DMS153 treated with DMSO at 0.1 percent for 48 hours (cell line): Measurements from ENCODE around the gene TBX3.

Experiments used
- DNase-seq: peaks from one replicate; lab custom pipeline; 2025; ENCODE audit not compliant: unreplicated experiment; lab: John Stamatoyannopoulos, UW

Gene TBX3

DNA sequence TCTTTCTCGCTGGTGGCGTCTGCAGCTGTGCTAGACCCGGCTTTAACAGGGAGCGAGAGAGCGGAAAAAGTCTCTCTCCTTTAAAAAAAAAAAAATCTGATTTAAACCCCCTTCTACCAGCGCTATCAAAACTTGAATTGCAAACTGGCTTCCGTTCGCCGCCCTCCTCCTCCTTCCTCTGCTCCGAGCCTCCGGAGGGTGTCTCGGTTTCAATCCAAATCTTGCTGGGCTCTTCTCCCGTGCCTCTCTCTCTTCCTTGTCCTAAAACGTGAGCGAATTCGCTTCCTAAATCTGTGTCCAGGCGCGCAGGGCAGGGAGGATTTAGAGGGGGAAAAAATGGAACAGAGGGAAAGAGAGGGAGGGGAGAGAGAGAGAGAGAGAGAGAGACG, 272 bp downstream of the TBX3 start:
- DNase-seq: peak; percentile 76

DNA sequence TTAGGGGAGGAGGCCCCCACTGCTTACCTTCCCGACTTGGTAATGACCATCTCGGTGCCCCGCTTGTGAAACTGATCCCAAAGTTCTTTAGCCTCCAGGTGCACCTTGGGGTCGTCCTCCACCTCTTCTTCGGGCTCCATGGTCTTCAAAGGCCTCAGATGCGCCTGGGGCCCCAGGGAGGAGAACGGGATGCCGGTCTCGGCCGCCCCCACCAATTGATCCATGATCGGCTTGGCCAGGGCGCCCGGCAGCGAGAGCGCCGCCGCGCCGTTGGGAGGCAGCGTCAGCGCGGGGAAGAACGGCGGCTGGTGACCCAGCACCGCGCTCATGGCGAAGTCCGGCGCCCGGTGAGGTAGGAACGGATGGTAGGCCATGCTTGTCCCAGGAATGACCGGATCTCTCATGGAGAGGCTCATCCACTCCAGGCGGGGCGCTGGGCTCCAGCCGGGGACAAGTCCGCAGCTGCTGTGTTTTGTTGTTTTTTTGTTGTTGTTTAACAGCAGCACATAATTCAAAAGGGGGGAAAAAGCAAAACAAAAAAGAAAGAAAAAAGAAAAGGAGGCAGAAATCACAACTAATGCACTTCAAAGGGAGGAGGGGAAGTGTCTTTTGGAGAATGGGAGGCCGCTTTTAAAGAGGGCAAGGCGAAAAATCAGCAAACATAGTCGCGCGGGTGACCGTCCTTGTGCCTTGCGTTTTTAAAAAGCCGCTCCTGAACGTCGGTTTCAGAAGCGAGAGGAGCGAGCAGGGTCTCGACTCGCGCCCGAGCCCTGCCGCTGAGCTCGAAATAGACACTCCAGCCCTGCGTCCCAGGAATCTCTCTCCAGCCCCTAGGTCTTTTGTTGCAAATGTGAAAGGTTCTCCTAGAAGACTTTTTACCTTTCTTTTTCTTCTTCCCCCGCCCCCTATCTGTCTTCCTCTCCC, 928 bp downstream of the TBX3 start:
- DNase-seq: no peak

DNA sequence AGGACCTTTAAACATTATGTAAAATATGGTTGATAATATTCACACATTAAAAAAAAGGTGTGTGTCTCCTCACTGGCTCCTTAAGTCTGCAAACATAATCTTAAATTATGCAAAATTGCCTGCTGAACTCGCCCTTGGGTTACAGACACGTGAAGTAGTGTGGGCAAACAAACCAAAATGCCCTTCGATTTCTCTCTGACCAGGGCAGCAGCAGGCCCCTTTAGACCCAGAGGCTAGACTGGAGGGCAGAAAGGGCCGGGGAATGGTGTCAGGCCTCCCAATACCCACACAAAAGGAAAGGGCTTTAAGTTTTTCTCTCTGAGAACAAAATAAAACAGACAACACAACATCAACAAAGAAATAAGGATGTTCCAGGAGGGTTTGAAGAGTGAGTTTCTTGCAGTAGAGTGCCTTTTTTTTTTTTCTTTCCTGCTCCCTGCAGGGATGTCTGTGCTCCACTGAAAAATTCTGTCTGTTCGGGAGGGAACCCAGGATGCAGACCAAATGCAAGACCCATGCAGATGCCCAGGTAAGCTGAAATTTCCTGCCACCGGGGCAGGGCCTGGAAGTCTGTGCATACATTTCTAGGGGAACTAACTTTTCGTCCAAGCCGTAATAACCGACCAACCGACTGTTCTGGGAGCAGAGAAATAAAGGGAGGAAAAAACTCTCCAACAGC, 1.7 kb downstream of the TBX3 start:
- no peak for DNase-seq

DNA sequence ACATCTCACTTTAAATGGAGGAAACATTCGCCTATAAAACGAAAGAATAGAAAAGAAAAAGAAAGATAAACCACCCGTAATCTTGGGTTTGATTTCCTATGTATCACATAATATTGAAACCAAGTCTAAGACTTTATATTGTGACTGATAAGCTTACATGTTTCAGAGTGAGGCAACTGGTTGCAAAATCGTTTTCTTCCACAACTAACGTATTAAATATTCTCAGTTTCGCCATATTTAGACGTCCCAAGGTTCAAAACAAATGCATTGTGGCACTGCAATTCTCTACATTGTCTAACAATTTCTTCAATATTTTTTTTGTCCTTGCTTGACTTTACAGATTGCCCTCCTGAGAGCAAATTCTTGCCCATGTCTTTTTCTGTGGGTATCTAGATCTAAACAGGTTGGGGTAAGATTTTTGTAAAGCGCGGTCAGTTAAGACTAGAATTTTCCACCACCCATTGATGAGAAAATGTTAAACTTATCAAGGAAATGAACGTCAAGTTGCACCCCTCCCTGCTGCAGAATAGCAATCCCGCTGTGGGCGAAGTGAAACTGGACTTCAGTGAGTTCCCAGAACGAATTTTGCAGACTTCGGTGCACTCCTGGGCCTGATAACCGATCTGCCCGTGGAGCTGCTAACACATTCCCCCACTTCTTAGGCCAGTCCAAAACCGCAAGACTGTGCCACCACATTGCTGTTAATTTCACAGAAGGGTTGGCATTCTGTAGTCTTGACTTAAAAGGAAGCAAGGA, 2.7 kb downstream of the TBX3 start:
- DNase-seq: no peak

DNA sequence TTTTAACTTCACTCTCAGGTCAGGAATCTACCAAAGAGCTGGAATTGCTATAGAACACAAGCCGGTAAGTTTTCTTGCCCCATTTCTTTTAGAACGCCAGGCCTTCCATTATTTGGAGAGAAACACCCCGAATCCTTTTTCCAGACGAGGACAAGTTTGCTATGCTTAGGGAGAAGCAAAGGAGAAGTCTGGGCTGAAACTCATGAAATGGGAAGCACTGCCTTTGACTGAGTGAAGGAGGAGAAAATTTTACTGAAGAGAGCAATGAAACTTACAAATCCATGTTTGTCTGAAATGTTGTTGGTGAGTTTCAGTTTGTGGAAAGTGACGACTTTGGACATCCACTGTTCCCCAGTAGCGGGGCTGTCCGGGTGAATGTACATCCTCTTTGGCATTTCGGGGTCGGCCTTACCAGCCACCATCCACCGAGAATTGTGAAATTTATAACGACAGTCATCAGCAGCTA, 3.3 kb downstream of the TBX3 start:
- no peak for DNase-seq

DNA sequence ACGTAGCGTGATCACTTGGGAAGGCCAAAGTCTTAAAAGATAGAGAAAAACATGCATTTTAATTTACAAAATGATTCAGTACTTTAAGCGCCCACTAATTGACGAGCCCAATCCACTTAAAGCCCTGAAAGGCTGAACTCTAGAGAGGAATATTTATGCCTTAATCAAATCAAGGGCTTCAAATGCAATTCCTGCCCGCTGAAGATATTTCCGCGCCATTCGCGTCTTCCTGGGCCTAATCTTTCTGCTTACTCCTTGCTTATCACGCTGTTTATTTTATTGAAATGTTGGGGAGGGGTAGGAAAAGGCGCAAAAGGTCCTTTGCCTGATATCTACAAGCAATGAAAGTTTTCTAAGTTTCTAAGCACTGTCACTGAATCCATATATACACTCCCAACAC, 4.0 kb downstream of the TBX3 start:
- DNase-seq: no peak

DNA sequence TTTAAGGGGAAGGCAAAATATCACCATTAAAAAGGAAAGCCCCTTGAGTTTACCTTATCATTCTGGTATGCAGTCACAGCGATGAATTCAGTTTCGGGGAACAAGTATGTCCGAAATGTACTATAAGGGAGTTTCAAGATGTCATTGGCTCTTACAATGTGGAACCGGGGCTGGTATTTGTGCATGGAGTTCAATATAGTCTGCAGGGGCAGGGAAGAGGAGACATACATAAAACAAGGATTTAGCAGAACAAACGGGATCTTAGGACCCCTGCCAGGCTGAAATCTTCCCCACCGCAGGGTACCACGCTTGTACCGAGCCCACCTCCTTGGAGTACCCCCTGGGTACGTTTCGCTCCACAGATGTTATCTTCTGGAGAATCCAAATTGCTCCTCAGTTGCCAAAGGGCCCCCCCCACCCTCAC, 4.5 kb downstream of the TBX3 start:
- no peak for DNase-seq

DNA sequence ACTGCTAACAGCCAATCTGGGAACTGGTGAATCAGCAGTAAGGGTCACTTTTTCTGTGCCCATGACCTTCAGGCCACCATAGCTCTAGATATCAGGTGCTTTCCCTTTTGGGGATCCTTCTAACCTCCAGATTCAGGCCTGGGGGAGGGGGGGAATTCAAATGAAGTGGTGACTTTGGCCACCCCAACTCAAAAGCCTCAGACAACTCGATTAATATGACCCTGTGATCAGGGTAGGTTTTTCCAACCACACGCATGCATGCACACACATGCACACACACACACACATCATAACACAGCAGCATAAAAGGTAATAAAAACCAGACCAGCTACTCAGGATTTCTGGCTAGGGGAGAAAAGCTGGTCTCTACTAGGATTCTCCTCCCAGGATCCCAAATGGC, 5.3 kb downstream of the TBX3 start:
- no peak for DNase-seq

DNA sequence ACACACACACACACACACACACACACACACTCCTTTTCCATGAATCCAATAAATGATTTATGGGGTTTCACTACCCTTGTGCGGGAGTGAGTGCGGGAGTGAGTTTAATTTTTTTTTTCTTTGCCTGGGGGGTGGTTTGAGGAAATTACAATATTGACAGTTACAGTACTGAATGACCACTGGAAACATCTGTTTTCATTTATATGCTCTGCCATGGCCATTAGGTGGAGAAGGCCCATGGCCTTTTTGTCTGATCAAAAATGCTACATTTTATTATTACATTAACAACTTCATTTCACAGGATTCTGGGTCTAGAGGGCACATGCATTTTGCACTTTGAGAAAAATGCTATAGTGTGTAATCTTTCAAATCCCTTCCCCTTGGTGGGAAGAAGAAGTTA, 5.9 kb downstream of the TBX3 start:
- DNase-seq: no peak

DNA sequence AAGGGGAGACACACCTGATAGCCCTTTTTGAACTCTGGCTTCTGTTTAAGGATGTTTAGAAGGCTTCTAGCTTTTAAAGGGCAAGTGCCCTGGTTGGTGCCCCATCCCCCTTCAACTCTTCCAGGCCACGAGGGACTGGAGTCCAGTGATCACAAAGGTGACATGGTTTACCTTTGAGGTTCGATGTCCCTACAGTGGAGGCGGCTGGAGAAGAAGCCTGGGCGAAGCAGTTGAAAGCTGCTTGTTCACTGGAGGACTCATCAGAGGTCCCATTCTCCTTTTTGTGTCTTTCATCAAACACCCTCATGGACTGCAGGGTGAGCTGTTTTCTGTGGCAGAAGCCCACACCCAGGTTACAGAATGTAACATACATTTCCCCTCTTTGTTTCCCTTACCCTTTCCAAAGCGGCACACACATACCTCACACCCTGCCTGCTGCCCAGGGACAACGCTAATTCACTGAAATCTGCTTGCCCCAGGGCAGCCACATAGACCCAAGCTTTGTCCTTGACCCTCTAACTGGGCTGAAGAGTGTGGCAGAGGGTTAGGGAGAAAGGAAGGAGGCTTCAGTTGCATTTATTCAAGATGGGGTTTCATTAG, 7.7 kb downstream of the TBX3 start:
- DNase-seq: no peak

DNA sequence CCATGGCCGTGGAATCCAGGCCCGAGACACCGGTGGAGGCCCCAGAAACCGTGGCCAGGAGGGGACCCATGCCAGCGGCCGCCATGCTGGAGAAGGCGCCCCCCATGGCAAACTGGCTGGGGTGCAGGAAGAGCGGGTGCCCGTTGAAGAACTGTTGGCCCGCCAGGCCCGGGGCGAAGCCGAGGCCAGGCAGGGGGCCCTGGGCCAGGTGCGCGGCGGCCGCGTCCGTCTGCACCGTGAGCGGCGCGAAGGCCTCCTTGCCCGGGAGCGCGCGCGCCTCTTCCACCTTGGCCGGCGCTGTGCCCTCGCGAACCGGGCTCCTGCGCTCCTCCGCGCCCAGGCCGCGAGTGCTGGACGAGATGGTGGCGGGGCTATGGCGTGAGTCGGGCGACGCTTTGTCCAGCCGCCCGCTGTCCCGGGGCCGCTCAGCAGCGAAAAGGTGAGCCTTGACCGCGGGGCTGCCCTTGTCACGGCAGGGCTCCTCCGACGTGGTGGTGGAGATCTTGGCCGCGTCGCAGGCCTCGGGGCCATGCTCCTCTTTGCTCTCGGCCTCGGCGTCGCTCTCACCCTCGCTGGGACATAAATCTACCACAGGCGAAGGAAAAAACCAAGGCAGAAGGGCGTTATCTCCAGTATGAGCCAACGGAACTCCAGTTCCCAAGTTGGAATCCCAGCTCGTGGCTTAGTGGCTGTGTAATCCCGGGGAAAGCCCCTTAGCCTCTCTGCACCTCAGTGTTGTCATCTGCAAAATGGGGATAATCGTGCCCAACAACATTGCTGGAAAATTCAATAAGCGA, 9.5 kb downstream of the TBX3 start:
- no peak for DNase-seq

DNA sequence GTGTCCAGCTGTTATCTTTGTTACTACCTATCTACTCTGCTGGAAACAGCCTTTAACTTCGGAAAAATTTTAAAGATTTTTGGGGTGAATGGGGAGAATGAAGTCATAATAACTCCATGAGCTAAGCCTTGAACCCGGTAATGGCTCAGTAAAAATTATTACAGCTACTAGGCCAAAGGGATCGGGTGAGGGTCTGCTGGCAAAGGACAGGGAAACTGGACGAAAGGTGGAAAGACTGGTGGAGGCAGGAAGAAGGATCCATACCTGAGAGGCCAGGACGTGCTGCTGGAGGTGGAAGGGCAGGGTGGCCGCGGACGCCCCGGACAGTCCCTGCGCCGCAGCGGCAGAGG, 10.1 kb downstream of the TBX3 start:
- DNase-seq: no peak

DNA sequence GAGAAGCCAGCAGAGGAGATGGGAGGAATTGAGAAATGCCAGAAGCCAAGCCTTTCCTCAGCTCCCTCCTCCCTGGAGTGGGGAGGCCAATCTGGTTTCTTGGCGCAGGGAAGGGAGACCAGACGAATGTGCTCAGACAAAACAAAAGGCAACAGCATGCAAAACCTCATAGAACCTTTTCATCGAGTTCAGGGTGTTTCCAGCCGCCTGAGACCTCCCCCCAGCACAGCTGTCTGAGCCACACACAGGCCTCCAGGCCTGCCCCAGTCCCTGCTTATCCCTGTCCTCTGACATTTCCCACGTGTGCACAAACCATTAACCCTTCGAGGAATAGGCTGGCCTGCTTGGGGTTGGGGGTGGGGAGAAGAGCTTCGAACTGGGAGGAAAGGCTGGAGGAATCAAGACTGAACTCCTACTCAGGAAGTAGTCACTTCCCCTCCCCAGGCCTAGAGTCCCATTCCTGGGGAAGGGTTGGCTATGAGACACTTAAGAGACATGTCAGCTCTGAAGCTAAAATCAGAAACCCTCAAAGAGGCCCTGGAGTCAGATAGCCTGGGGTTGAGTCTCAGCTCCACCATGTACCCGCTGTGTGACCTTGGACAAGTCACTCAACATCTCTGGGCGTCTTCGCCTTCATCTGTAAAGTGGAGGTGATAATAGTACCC, 10.7 kb downstream of the TBX3 start:
- no peak for DNase-seq

DNA sequence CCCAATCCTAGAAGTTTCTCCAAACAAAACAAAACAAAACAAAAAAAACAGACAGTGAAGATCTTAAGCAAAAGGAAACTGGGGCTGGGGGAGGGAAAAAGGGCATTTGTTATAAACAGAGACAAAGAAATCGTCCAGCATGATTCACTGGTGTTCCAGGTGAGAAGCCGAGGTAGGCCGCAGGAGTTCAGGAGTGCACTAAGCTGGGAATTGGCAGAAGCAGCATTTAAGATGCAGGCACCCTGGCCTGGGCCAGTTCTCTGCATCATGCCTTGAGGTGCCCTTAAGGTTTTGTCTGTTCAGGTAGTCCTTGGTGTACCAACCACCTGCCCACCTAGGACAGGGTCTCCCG, 11.2 kb downstream of the TBX3 start:
- no peak for DNase-seq

DNA sequence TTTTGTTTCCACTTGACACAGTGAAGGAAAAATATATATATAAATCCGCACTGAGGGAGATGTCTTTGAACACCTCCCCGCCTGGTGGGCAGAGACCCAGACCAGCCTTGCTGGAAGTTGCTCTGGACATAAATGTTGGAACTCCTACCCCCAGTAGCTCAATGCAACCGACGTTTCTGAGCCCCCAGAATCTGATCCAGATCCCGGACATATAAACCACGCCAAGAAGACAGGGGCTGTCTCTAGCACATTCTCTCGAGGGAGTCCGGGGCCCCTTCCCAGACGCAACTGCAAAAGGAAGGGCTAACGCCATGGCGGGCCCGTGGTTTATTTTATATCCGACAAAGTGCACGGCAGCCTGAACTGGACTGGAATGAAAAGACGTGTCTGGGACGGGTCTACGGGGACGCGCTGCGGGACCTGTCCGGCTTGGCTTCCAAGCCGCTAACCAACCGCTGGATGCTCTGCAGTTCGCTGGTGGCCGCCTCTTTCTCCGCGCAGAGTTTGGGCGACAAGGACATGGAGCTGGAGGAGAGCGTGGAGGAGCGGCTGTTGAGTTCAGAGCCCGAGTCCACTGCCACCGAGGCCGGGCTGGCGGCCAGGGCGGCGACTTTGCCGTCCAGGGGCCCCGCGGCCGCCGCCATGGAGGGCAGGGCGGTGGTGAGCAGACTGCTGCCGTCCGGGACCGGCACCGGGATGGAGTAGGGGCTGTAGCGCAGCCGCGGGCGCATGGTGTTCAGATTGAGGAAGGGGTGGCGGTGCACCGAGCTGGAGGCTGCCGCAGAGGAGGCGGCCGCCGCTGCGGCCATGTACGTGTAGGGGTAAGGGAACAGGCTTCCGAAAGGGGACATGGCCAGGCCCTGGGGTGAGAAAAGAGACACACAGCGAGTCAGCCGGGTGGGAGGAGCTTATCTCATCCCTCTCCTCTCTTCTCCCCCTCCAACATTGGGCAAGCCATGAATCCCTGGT, 12.2 kb downstream of the TBX3 start:
- no peak for DNase-seq

DNA sequence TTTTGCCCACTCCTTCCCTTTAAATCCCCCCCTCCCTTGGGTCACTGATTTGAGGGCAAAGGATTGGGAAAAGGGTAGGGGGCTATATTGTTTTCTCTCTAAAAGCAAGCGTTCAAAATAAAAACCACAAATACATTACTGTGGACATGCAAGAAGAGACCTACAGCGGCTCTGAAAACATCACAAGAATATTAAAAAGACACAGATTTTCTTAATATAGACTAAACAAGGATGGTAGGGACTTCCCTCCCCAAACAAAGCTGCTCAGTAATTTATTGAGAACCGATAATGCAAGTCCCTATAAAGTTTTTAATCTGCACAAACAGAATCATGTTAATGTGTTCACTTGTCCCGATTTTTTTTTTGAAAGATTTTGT, 12.9 kb downstream of the TBX3 start:
- DNase-seq: no peak

DNA sequence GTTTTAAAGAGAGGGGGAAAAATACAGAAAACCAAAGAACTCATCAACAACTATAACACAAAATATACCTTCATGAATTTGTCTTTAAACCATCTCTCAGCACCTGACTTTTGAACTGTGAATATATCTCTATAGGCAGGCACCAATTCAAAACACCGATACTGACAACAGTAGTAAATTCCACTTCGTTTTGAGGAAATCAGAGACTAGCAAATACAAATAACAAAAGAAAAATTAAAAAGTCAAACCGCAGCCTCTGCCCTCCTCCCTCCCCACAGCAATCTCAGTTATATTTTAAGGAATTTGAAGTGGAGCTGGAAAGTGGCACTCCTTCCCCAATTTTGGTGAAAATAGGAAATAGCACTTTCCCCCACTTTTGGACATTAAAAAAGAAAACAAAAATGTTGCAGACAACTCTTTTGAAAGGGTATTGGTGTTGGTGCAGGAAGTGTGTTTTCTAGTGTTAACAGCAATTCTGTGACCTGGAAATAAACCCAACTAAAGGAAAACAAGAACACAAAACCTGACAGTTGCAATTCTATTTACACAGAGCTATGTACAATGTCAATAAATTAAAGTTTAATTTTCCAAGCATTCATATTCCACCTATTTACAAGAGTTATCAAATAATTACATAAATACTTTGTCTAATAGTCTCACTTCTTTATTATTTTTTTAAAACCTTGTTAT, 13.5 kb downstream of the TBX3 start:
- DNase-seq: no peak
